Activated CD4-positive, CD25-positive, alpha-beta regulatory T cell treated with anti-CD3 and anti-CD28 coated beads, Interleukin-2, amount 50 U/mL, for 16 hours (primary cell): ENCODE data around the gene PTBP2.
"Not testable (repeated sequence)": the region's sequence is repeated elsewhere in the genome, so short reads cannot be mapped to it uniquely, and the experiment has no call there.

Source experiments
- DNase-seq: peaks from one replicate; pipeline ENCODE4 v3.0.0-alpha.2; 2020; ENCODE audit warnings: low read depth, low spot score

PTBP2 gene

GRCh38 chr1:96730574-96731298 is 9.2 kb downstream of the PTBP2 start:
- DNase-seq, result no peak

GRCh38 chr1:96741335-96741734 is 19.8 kb downstream of the PTBP2 start:
- DNase-seq, result no peak

- DNase-seq, result no peak
Observed at GRCh38 chr1:96746440-96747420, 25.1 kb downstream of the PTBP2 start.

- no peak for DNase-seq
Observed at GRCh38 chr1:96747565-96747964, 26.0 kb downstream of the PTBP2 start.

GRCh38 chr1:96748078-96748477 is 26.5 kb downstream of the PTBP2 start:
- no peak for DNase-seq

GRCh38 chr1:96749618-96750017 is 28.0 kb downstream of the PTBP2 start:
- no peak for DNase-seq

- no peak for DNase-seq
Observed at GRCh38 chr1:96752394-96752793, 30.8 kb downstream of the PTBP2 start.

GRCh38 chr1:96756789-96757188 is 35.2 kb downstream of the PTBP2 start:
- DNase-seq, result no peak

- not testable (repeated sequence) for DNase-seq
Observed at GRCh38 chr1:96762586-96762985, 41.0 kb downstream of the PTBP2 start.

GRCh38 chr1:96763514-96763913 is 41.9 kb downstream of the PTBP2 start:
- DNase-seq, result no peak

- DNase-seq, result no peak
Observed at GRCh38 chr1:96764469-96764868, 42.9 kb downstream of the PTBP2 start.

GRCh38 chr1:96771847-96772246 is 50.3 kb downstream of the PTBP2 start:
- no peak for DNase-seq

- no peak for DNase-seq
Observed at GRCh38 chr1:96772349-96772748, 50.8 kb downstream of the PTBP2 start.

- DNase-seq, result no peak
Observed at GRCh38 chr1:96772972-96773371, 51.4 kb downstream of the PTBP2 start.

GRCh38 chr1:96782206-96782605 is 60.6 kb downstream of the PTBP2 start:
- DNase-seq, result no peak

GRCh38 chr1:96782856-96783255 is 61.3 kb downstream of the PTBP2 start:
- DNase-seq, result no peak

- DNase-seq, result no peak
Observed at GRCh38 chr1:96790599-96790998, 69.0 kb downstream of the PTBP2 start.

- DNase-seq, result no peak
Observed at GRCh38 chr1:96792220-96792619, 70.6 kb downstream of the PTBP2 start.

GRCh38 chr1:96801696-96802095 is 80.1 kb downstream of the PTBP2 start:
- DNase-seq, result not testable (repeated sequence)

- DNase-seq, result no peak
Observed at GRCh38 chr1:96804648-96805047, 83.1 kb downstream of the PTBP2 start.

- DNase-seq, result no peak
Observed at GRCh38 chr1:96808191-96808590, 86.6 kb downstream of the PTBP2 start.

- DNase-seq, result no peak
Observed at GRCh38 chr1:96815914-96816313, 94.3 kb downstream of the PTBP2 start.

GRCh38 chr1:96820107-96820506 is 98.5 kb downstream of the PTBP2 start:
- DNase-seq, result no peak
